Measurements from ENCODE around the gene KDM8. TPM values are rescaled to one million over a fixed set of nuclear protein-coding genes. Genes with fewer than 3 reads are reported as not detected.

The KDM8 gene
- total RNA-seq, 1 donor = 6.2 TPM

- H3K79me2 ChIP-seq (ENCODE audit: insufficient read depth, low read length) = no peaks in the 10 kb centered on the region
- H3K27me3 ChIP-seq (ENCODE audit: insufficient read depth, low read length) = no peaks in the 10 kb centered on the region
- no peak overlapping the region for H3K4me2 ChIP-seq (ENCODE audit: insufficient read depth, low read length)
- no peak overlapping the region for H3K27ac ChIP-seq (ENCODE audit: low read depth, low read length)
- H3K9me3 ChIP-seq (ENCODE audit: low read depth, low read length) = no peaks in the 10 kb centered on the region
- H3K4me1 ChIP-seq (ENCODE audit: insufficient read depth, low read length) = peaks cover 2% of the 10 kb centered on the region
- H3K36me3 ChIP-seq (ENCODE audit: insufficient read depth, low read length) = peaks cover 3% of the 10 kb centered on the region
- no peak overlapping the region for H2AFZ ChIP-seq (ENCODE audit: low read length)
- H4K20me1 ChIP-seq (ENCODE audit: insufficient read depth, low read length) = no peaks in the 10 kb centered on the region
- TF ChIP-seq CTCF (IDR thresholded peaks at IDR 0.05; ENCODE audit: extremely low read depth, low read depth, low read length) = no peak
- H3K4me3 ChIP-seq (ENCODE audit: insufficient read depth, low read length) = no peak overlapping the region
- DNase-seq (ENCODE audit: insufficient read length, low spot score, missing footprints) = peak; percentile 65
Measured at GRCh38 chr16:27219161-27219560, 15.8 kb downstream of the KDM8 start.

GRCh38 chr16:27220120-27220519 is 16.8 kb downstream of the KDM8 start:
- no peak for DNase-seq (ENCODE audit: insufficient read length, low spot score, missing footprints)
- H3K27me3 ChIP-seq (ENCODE audit: insufficient read depth, low read length) = no peaks in the 10 kb centered on the region
- H4K20me1 ChIP-seq (ENCODE audit: insufficient read depth, low read length) = no peaks in the 10 kb centered on the region
- peaks cover 2% of the 10 kb centered on the region for H3K4me1 ChIP-seq (ENCODE audit: insufficient read depth, low read length)
- H3K4me3 ChIP-seq (ENCODE audit: insufficient read depth, low read length) = no peak overlapping the region
- no peaks in the 10 kb centered on the region for H3K9me3 ChIP-seq (ENCODE audit: low read depth, low read length)
- TF ChIP-seq CTCF (IDR thresholded peaks at IDR 0.05; ENCODE audit: extremely low read depth, low read depth, low read length) = no peak
- peaks cover 3% of the 10 kb centered on the region for H3K36me3 ChIP-seq (ENCODE audit: insufficient read depth, low read length)
- no peak overlapping the region for H3K4me2 ChIP-seq (ENCODE audit: insufficient read depth, low read length)
- no peaks in the 10 kb centered on the region for H3K79me2 ChIP-seq (ENCODE audit: insufficient read depth, low read length)
- no peak overlapping the region for H2AFZ ChIP-seq (ENCODE audit: low read length)
- no peak overlapping the region for H3K27ac ChIP-seq (ENCODE audit: low read depth, low read length)

GRCh38 chr16:27220527-27220926 is 17.2 kb downstream of the KDM8 start:
- DNase-seq (ENCODE audit: insufficient read length, low spot score, missing footprints) = peak; percentile 73
- Histone ChIP-seq H3K4me2 (ENCODE audit: insufficient read depth, low read length) (no peak overlapping the region), H2AFZ (ENCODE audit: low read length) (no peak overlapping the region), H3K27ac (ENCODE audit: low read depth, low read length) (no peak overlapping the region), H4K20me1 (ENCODE audit: insufficient read depth, low read length) (no peaks in the 10 kb centered on the region), H3K9me3 (ENCODE audit: low read depth, low read length) (no peaks in the 10 kb centered on the region), H3K36me3 (ENCODE audit: insufficient read depth, low read length) (peaks cover 3% of the 10 kb centered on the region), H3K79me2 (ENCODE audit: insufficient read depth, low read length) (no peaks in the 10 kb centered on the region), H3K4me3 (ENCODE audit: insufficient read depth, low read length) (no peak overlapping the region), H3K27me3 (ENCODE audit: insufficient read depth, low read length) (no peaks in the 10 kb centered on the region), H3K4me1 (ENCODE audit: insufficient read depth, low read length) (peaks cover 2% of the 10 kb centered on the region)
- no peak for TF ChIP-seq CTCF (IDR thresholded peaks at IDR 0.05; ENCODE audit: extremely low read depth, low read depth, low read length)

GRCh38 chr16:27220991-27221390 is 17.7 kb downstream of the KDM8 start:
- TF ChIP-seq CTCF (IDR thresholded peaks at IDR 0.05; ENCODE audit: extremely low read depth, low read depth, low read length) = no peak
- peaks cover 2% of the 10 kb centered on the region for H3K4me1 ChIP-seq (ENCODE audit: insufficient read depth, low read length)
- peak; percentile 55 for DNase-seq (ENCODE audit: insufficient read length, low spot score, missing footprints)
- no peaks in the 10 kb centered on the region for H3K9me3 ChIP-seq (ENCODE audit: low read depth, low read length)
- no peak overlapping the region for H3K4me3 ChIP-seq (ENCODE audit: insufficient read depth, low read length)
- H3K27ac ChIP-seq (ENCODE audit: low read depth, low read length) = no peak overlapping the region
- H2AFZ ChIP-seq (ENCODE audit: low read length) = no peak overlapping the region
- no peaks in the 10 kb centered on the region for H3K79me2 ChIP-seq (ENCODE audit: insufficient read depth, low read length)
- H3K4me2 ChIP-seq (ENCODE audit: insufficient read depth, low read length) = no peak overlapping the region
- peaks cover 3% of the 10 kb centered on the region for H3K36me3 ChIP-seq (ENCODE audit: insufficient read depth, low read length)
- no peaks in the 10 kb centered on the region for H4K20me1 ChIP-seq (ENCODE audit: insufficient read depth, low read length)
- H3K27me3 ChIP-seq (ENCODE audit: insufficient read depth, low read length) = no peaks in the 10 kb centered on the region
